MM.1S (cell line): Measurements from ENCODE around the gene C2CD4C.

Experiments
- CTCF ChIP-seq: fragments of 300-600 bp; sonication (generic); IDR thresholded peaks from 2 replicates; pipeline ENCODE4 v1.5.1; 2016; ENCODE audit warnings: antibody characterized with exemption, low read length, mixed read lengths
- EZH2 ChIP-seq: fragments of 300-600 bp; sonication (generic); optimal IDR thresholded peaks from 2 replicates; pipeline ENCODE3; 2017; ENCODE audit warnings: low read depth, mild to moderate bottlenecking, antibody characterized with exemption, low read length, mixed read lengths
- EZH2phosphoT487 ChIP-seq: fragments of 300-600 bp; sonication (generic); IDR thresholded peaks from 2 replicates; pipeline ENCODE4 v1.6.1; 2018; ENCODE audit warnings: antibody characterized with exemption, low read length

GRCh38 chr19:383040-383439 lies 25.9 kb downstream of the C2CD4C start:
- TF ChIP-seq CTCF (no peak), EZH2 (no peak), EZH2phosphoT487 (no peak)
